A673 (cell line): ENCODE results near the gene ERICH2.
"Not testable (repeated sequence)": the region's sequence is repeated elsewhere in the genome, so short reads cannot be mapped to it uniquely, and the experiment has no call there.

Experiments
- EZH2 ChIP-seq: fragments of 200-600 bp; sonication (generic); IDR thresholded peaks from 2 replicates; pipeline ENCODE4 v1.6.1; 2017; ENCODE audit warnings: borderline replicate concordance, low read depth, mild to moderate bottlenecking, mixed read lengths, antibody characterized with exemption, low read length; ENCODE audit not compliant: poor library complexity, severe bottlenecking
- TF ChIP-seq, protein P1 (sequence below): fragments of 300-800, 200-600 bp; sonication (generic); conservative IDR thresholded peaks from 2 replicates; pipeline ENCODE4 v1.5.1; 2017; ENCODE audit warnings: low read depth, mild to moderate bottlenecking, antibody characterized with exemption, low read length, moderate library complexity, mixed read lengths

DNA sequence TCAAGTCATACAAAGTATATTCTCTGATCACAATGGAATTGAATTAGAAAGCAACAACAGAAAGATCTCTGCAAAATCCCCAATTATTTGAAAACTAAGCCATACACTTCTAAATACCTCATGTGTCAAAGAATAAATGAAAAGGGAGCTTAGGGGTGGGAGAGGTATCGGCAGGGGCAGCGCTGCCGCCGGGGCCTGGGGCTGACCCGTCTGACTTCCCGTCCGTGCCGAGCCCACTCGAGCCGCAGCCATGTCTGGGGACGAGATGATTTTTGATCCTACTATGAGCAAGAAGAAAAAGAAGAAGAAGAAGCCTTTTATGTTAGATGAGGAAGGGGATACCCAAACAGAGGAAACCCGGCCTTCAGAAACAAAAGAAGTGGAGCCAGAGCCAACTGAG is 18.6 kb upstream of the ERICH2 start:
- TF ChIP-seq, protein P1, sequence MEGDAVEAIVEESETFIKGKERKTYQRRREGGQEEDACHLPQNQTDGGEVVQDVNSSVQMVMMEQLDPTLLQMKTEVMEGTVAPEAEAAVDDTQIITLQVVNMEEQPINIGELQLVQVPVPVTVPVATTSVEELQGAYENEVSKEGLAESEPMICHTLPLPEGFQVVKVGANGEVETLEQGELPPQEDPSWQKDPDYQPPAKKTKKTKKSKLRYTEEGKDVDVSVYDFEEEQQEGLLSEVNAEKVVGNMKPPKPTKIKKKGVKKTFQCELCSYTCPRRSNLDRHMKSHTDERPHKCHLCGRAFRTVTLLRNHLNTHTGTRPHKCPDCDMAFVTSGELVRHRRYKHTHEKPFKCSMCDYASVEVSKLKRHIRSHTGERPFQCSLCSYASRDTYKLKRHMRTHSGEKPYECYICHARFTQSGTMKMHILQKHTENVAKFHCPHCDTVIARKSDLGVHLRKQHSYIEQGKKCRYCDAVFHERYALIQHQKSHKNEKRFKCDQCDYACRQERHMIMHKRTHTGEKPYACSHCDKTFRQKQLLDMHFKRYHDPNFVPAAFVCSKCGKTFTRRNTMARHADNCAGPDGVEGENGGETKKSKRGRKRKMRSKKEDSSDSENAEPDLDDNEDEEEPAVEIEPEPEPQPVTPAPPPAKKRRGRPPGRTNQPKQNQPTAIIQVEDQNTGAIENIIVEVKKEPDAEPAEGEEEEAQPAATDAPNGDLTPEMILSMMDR, result not testable (repeated sequence)
- not testable (repeated sequence) for TF ChIP-seq EZH2
